ENCODE data around the gene GALNT18.
"Not testable (repeated sequence)": the region's sequence is repeated elsewhere in the genome, so short reads cannot be mapped to it uniquely, and the experiment has no call there.

GALNT18 gene

DNA sequence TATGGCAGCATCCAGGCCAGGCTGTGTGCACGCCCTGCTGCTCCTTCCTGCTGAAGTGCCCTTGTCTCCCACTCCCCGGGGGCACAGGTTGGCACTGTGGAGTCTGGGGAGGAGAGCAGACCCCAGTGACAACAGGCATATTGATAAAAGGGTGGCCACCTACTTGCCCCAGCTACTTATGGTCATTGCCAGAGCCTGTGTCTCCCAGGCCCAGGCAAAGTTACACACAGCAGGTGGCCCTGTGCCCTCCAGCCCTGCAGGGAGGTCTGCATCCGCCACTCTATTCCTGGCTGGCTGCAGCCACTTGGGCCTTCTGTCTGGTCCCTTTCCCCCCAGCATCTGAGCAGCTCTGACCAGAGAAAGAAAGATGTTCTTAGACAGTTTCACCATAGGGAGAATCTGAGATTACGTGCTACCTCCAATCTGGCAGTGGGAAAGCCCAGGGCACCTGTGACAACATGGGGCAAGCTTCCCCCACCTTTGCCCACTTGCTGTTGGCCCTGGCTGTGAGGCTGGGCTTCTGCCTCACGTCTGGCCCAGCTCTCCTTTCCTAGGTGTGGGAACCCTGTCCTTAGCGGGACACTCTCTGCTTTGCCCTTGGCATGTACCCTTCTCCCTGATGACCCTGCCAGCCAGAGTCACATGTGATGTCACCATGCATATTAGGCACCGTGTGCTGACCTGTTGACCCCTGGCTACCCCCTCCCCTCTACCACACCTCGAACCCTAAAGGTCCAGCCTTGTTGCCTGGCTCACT lies 243.4 kb downstream of the GALNT18 start:
- DNase-seq = no peak

- DNase-seq = no peak
Observed at GRCh38 chr11:11374358-11375148, 247.3 kb downstream of the GALNT18 start.

DNA sequence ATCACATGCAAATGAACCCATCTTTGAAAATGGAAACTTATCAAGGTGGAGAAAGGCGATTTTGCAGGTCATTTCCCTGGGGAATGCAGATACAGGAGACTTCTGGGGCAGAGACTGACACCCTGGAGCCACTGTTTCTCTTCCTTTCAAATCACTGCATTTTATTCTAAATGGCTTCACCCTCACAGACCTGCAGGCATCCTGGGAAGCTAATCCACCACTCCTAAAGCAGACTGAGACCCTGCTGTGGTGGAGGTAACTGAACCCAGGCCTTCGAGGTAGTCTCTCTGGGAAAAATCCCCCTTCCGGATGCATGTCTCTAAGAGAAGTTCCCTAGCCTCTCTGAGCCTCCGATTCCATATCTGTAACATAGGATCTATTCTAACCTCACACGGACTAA lies 247.9 kb downstream of the GALNT18 start:
- DNase-seq = no peak

DNA sequence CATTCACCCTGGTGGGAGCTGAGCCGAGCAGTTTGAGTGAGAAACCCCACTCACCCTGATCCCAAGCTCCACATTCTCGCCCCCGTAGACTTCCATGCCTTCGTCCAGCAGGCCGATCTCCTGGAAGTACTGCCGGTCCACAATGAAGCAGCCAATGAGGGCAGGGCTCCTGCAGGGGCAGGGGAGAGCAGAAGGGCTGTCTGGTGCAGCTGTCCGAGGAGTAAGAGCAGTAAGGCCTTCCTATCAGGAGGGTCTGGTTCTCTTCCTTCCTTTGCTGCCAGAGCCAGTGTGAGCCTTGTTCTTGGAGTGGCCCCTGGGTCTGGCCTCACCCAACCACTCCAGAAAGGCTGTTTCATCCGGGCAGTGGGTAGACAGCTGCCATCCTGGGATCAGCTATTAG lies 249.3 kb downstream of the GALNT18 start:
- DNase-seq = no peak

GRCh38 chr11:11370962-11371303 lies 250.9 kb downstream of the GALNT18 start:
- DNase-seq = no peak

GRCh38 chr11:11370255-11370961 lies 251.4 kb downstream of the GALNT18 start:
- DNase-seq = no peak

DNA sequence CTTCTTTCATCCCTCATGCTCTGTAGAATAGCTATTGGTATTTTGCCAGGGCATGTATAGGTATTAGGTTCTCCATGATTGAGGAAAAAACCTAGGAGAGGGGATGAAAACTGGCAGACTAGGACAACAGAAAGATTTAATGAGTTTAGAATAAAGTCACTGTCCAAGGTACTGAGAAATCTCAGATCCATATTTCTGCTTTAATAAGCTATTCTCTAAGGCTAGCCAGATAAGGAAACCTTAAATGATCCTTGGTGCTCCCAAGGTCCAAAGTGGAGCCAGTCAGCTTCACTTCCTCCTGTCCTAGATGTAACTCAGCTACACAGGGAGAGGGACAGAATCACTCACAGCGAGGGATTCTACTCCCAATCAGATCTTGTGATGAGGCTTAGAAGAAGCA lies 255.0 kb downstream of the GALNT18 start:
- DNase-seq = no peak

- no peak for DNase-seq
Observed at GRCh38 chr11:11363674-11364073, 258.1 kb downstream of the GALNT18 start.

GRCh38 chr11:11359611-11360010 lies 262.2 kb downstream of the GALNT18 start:
- DNase-seq = no peak

- no peak for DNase-seq
Observed at GRCh38 chr11:11356842-11357241, 265.0 kb downstream of the GALNT18 start.

DNA sequence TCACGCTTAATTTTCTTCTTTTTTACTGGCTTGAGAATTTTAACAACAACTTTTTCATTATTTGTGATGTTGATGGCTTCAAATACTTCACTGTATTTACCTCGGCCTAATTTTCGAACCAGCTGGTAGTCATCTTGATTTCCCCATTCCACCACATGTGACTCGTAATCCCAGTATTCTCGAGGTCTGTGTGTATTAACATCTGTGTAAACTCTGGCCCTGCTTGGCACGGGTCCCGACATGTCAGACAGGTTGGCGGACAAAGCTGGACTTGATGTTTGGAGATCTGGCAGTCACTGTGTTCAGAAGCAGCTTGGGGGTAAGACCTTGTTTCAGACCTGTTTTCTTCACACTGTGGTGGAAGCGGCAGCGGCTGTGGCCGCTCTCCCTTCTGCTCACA lies 268.9 kb downstream of the GALNT18 start, which contains the start of gene CSNK2A3:
Gene CSNK2A3, minus strand, starts transcription at position 373 of the 400 bp plus-strand sequence. Its CDS starts 131 bp downstream, at position 242.
- not testable (repeated sequence) for DNase-seq

DNA sequence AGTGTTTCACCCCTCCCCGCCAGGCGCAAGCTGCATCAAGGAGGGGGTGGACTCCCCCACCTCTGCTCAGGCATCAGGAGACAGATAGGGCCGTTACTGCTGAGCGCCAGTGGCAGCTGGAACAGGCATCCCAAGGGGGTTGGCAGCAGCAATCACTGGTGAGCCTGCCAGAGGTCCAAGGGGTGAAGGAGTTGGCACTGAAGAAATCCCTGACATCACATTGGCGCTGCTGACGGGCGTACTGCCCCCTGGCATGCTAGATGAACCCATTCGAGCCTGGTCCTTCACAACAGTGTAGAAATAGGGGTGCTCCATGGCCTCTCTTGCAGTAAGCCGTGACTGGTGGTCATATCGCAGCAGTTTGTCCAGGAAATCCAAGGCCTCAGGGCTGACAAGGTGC lies 270.0 kb downstream of the GALNT18 start:
- not testable (repeated sequence) for DNase-seq

- no peak for DNase-seq
Observed at GRCh38 chr11:11351042-11351586, 270.7 kb downstream of the GALNT18 start.

GRCh38 chr11:11349870-11350337 lies 271.9 kb downstream of the GALNT18 start:
- no peak for DNase-seq

- no peak for DNase-seq
Observed at GRCh38 chr11:11349106-11349825, 272.5 kb downstream of the GALNT18 start.

- no peak for DNase-seq
Observed at GRCh38 chr11:11348303-11348702, 273.5 kb downstream of the GALNT18 start.

- no peak for DNase-seq
Observed at GRCh38 chr11:11347592-11347991, 274.2 kb downstream of the GALNT18 start.

DNA sequence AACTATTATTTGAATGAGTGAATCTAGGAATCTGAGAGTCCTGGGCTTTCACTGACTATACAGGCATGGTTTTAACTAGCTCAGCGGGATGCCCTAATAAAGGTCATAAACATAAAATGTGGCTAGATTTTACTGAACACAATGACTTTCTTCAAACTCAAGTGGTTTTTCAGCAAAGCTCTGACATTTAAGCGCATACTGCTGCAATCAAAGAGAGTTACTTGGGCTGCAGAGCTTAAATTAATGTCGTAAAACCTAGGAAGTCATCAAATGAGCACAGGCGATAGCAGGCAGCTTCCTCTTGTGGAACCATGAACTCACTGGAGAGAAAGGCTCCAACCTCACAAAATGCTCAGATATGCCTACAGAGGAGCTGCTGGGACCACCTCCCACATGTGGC lies 275.5 kb downstream of the GALNT18 start:
- no peak for DNase-seq

GRCh38 chr11:11345099-11345498 lies 276.7 kb downstream of the GALNT18 start:
- DNase-seq = no peak

GRCh38 chr11:11344045-11344444 lies 277.8 kb downstream of the GALNT18 start:
- no peak for DNase-seq

DNA sequence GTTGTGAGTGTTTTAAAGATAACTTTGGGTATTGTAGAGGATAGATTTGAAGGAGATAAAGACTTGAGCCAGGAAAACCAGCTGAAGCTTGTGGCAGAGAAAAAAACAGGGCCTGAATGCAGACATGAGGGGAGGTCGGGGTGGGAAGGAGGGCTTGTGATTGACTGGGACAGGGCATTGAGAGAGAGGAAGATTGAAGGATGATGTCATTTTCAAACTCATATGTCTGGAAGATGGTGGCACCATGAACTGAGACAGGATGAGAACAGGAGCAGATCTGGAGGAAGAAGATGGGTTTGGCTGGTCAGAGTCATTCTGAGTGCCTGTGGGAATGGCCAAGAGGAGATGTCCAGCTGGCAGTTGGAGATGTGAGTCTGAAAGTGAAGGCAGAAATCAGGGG lies 283.5 kb downstream of the GALNT18 start:
- no peak for DNase-seq

GRCh38 chr11:11336664-11337063 lies 285.1 kb downstream of the GALNT18 start:
- DNase-seq = no peak

GRCh38 chr11:11335043-11335442 lies 286.8 kb downstream of the GALNT18 start:
- DNase-seq = no peak

Measured in activated effector memory CD4-positive, alpha-beta T cell treated with Interleukin-2 at 50 U/mL for 16 hours (primary cell).